NCI-H2196 (cell line): ENCODE data around the gene ZBTB18.

Experiments
- DNase-seq: peaks from one replicate; lab custom pipeline; 2025; ENCODE audit not compliant: unreplicated experiment; lab: John Stamatoyannopoulos, UW

ZBTB18 gene

DNA sequence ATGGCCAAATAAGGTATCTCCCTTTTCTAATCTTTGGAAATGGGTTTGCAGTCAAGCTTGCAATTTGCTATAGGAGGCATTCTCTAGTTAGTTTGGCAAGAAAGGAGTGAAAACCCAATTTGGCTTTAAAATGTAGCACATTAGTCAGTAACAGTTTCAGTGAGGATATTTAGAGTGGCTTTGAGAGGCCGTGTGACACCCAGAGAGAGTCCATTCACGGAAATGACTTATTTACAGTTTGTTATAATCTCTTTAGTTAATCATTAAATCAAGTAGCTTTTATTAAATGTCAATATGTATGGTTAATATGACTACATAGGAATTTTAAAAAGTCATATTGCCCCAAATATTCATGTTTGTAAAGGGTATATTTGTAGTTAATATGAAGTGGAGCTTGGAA lies 9.6 kb downstream of the ZBTB18 start:
- DNase-seq = no peak

GRCh38 chr1:244062156-244062725 lies 11.2 kb downstream of the ZBTB18 start:
- DNase-seq = no peak

DNA sequence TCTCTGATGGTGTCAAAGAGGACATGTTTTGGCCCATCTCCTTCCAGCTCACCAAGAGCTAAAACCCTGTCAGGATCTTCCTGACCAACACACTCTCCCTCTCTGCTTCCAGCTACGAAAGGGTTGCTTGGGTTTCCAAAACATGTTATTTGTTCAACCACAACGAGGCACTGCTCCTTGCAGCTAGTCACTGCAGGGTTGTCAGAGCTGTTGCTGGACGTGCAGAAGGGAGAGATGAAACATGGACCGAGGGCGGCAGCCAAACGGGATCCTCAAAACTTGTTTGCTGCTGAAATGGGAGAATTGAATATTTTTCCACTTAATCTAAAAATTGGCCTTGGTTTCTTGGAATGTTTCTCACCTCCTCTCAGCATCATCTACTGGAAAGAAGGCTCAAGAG lies 12.4 kb downstream of the ZBTB18 start:
- no peak for DNase-seq

GRCh38 chr1:244064621-244065020 lies 13.5 kb downstream of the ZBTB18 start:
- no peak for DNase-seq

GRCh38 chr1:244065063-244065793 lies 14.1 kb downstream of the ZBTB18 start:
- no peak for DNase-seq

GRCh38 chr1:244065960-244066388 lies 14.9 kb downstream of the ZBTB18 start:
- no peak for DNase-seq

GRCh38 chr1:244066954-244067716 lies 16.1 kb downstream of the ZBTB18 start:
- DNase-seq = no peak

- no peak for DNase-seq
Observed at GRCh38 chr1:244067893-244068292, 16.8 kb downstream of the ZBTB18 start.

DNA sequence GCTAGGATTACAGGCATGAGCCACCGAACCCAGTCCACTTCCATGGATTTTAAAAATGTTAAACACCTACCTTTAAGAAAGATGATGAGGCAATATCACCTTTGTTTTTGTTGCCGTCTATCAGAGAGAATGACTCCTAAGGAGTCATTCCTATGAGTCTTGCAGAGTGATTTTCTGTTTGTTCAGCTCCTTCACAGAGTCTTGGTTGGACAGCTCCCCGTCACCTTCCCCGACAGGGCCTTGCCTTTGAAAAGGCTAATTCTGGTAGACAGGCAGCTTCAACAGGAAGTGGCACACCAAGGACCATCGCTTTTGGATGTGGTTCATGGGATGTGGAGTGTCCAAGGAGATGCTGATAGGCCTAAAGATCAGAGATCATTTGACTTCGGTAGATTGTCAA lies 17.5 kb downstream of the ZBTB18 start:
- DNase-seq = no peak

DNA sequence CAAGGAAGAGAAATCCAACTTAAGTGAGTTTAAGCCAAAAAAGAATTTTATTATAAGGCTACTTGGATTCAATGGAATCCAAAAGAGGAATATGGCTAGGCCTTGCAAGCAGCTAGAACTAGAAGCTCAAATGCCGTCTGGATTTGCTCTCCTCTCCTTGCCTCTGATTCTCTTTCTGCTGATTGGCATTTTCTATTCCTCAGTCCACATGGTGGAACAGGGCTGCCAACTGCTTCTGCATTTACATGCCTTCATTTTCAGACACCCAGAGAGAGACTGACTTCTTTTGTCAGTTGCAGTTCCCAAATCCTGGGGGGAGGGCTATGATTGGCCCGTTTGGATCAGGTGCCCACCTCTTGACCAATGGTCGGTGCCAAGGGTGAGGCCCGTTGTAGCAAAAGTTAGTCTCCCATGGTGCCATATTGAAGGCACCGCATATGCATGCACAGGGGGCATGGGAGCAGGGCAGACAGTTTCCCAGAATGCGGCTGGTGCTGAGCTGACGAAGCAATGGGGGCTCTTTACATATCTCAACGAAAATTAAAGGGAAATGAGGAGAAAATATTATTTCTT lies 18.3 kb downstream of the ZBTB18 start:
- no peak for DNase-seq

- no peak for DNase-seq
Observed at GRCh38 chr1:244074559-244075171, 23.6 kb downstream of the ZBTB18 start.

GRCh38 chr1:244075247-244075722 lies 24.2 kb downstream of the ZBTB18 start:
- no peak for DNase-seq

DNA sequence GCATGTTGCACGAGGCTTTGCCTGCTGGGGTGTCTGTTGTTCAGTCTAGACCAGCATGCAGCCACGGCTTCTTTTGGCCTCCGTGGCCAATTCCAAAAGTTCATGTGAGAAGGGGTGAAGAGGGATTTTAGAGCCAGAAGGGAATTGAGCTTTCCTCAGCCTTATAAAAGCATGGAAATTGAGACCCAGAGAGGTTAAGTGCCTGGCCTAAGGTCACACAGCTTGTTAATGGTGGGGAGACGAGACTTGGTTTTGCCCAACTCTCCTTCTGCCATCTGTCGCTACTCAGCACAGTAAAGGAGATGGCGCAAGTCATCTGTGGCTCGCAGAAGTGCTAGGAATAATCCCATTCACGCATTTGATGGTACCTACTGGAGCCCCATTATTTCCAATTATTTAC lies 25.7 kb downstream of the ZBTB18 start:
- no peak for DNase-seq

- DNase-seq = no peak
Observed at GRCh38 chr1:244077473-244078220, 26.6 kb downstream of the ZBTB18 start.

- DNase-seq = no peak
Observed at GRCh38 chr1:244080343-244080929, 29.4 kb downstream of the ZBTB18 start.

DNA sequence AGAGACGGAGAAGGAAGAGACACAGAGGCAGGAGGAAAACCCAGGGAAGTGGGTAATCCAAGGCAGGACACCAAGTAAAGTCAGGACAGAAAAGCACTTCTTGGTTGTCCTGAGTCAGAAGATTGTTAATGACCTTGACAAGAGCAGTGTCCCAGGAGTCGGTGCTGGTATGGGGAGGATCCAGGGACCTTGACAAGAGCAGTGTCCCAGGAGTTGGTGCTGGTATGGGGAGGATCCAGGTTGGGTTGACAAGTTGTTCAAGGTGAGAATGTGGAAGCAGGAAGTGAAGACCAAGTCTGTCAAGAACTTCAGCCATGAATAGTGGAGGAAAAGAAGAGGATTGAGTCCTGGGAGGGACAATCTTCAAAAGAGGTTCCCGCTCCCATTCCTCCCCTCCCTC lies 31.9 kb downstream of the ZBTB18 start:
- no peak for DNase-seq

DNA sequence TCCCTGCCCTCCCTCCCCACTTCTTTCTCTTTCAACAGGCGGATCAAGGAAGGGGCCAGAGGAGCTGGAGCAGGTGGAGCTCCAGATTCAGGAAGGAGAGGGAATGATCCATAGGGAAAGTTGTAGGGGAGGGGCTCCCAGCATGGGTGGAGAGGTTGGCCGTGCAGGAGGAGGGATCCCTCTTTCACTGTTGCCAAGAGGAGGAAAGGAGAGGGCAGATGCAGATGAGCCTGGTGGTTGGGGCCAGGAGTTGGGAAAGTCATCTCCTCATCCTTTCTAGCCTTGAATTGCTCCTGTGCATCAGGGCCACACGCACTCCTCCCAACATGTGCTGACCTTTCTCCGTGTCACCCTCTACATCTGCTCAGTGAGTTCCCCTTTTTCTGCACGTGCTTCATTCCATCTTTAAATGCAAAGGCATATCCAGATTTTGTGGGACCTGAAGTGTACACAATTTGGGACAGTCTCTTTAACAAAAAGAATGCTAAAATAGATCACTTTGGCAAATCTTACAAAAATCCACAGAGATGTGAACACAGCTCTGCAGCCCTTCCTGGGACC lies 32.4 kb downstream of the ZBTB18 start:
- no peak for DNase-seq

- no peak for DNase-seq
Observed at GRCh38 chr1:244084763-244085162, 33.7 kb downstream of the ZBTB18 start.

GRCh38 chr1:244085891-244086290 lies 34.8 kb downstream of the ZBTB18 start:
- no peak for DNase-seq

- DNase-seq = no peak
Observed at GRCh38 chr1:244087021-244087560, 36.0 kb downstream of the ZBTB18 start.
